H9 (cell line): Measurements from ENCODE around the gene B4GALT1. TPM values are rescaled to one million over a fixed set of nuclear protein-coding genes. Genes with fewer than 3 reads are reported as not detected.

Experiments used
- DNase-seq: peaks from one replicate; pipeline ENCODE4 v3.0.0-alpha.2; 2017
- H2AFZ ChIP-seq: one replicate; pipeline ENCODE4 v1.6.1; 2013; ENCODE audit warnings: mild to moderate bottlenecking, low read length, control low read depth, moderate library complexity
- H2AK5ac ChIP-seq: 2 replicates; pipeline ENCODE4 v1.6.1; 2013; ENCODE audit warnings: low read length, control low read depth, mixed read lengths; ENCODE audit not compliant: insufficient read length
- H2BK120ac ChIP-seq: one replicate; pipeline ENCODE4 v1.6.1; 2013; ENCODE audit warnings: low read depth, mild to moderate bottlenecking, low read length, control low read depth, inconsistent platforms; ENCODE audit not compliant: poor library complexity, severe bottlenecking
- H2BK12ac ChIP-seq: 2 replicates; pipeline ENCODE4 v1.6.1; 2013; ENCODE audit warnings: low read length, control low read depth, mixed read lengths, low read depth; ENCODE audit not compliant: insufficient read length
- H2BK15ac ChIP-seq: 2 replicates; pipeline ENCODE4 v1.6.1; 2013; ENCODE audit warnings: low read depth, low read length, control low read depth
- H2BK20ac ChIP-seq: one replicate; pipeline ENCODE4 v1.6.1; 2013; ENCODE audit warnings: low read depth, mild to moderate bottlenecking, low read length, control low read depth, inconsistent platforms; ENCODE audit not compliant: poor library complexity, severe bottlenecking
- H2BK5ac ChIP-seq: 2 replicates; pipeline ENCODE4 v1.6.1; 2013; ENCODE audit warnings: low read length, control low read depth, mixed read lengths; ENCODE audit not compliant: insufficient read length
- H3K14ac ChIP-seq: 2 replicates; pipeline ENCODE4 v1.6.1; 2013; ENCODE audit warnings: low read length, control low read depth; ENCODE audit not compliant: insufficient read depth
- H3K18ac ChIP-seq: 2 replicates; pipeline ENCODE4 v1.6.1; 2013; ENCODE audit warnings: low read depth, mild to moderate bottlenecking, mixed read lengths, low read length, control low read depth; ENCODE audit not compliant: insufficient read length
- H3K23ac ChIP-seq: 2 replicates; pipeline ENCODE4 v1.6.1; 2013; ENCODE audit warnings: low read length, control low read depth, mixed read lengths, low read depth; ENCODE audit not compliant: insufficient read length
- H3K23me2 ChIP-seq: 2 replicates; pipeline ENCODE4 v1.6.1; 2013; ENCODE audit warnings: low read depth, mild to moderate bottlenecking, mixed read lengths, low read length, control low read depth; ENCODE audit not compliant: insufficient read length, poor library complexity, severe bottlenecking
- H3K27ac ChIP-seq: 2 replicates; pipeline ENCODE4 v1.5.1; 2013; ENCODE audit warnings: low read length, control low read depth, mixed read lengths, low read depth; ENCODE audit not compliant: insufficient read length
- H3K27me3 ChIP-seq: 2 replicates; pipeline ENCODE4 v1.6.1; 2013; ENCODE audit warnings: low read length, control low read depth, inconsistent platforms; ENCODE audit not compliant: insufficient read depth
- H3K4ac ChIP-seq: 2 replicates; pipeline ENCODE4 v1.6.1; 2013; ENCODE audit warnings: low read depth, mild to moderate bottlenecking, control low read depth, inconsistent platforms, low read length, moderate library complexity
- H3K4me1 ChIP-seq: 2 replicates; pipeline ENCODE4 v1.6.1; 2013; ENCODE audit warnings: low read length, control low read depth, inconsistent platforms; ENCODE audit not compliant: insufficient read depth
- H3K4me2 ChIP-seq: 2 replicates; pipeline ENCODE4 v1.6.1; 2013; ENCODE audit warnings: low read length, control low read depth, mixed read lengths; ENCODE audit not compliant: insufficient read length, insufficient read depth
- H3K56ac ChIP-seq: 2 replicates; pipeline ENCODE4 v1.6.1; 2013; ENCODE audit warnings: low read depth, mild to moderate bottlenecking, mixed read lengths, low read length, control low read depth; ENCODE audit not compliant: insufficient read length
- H3K79me1 ChIP-seq: 2 replicates; pipeline ENCODE4 v1.6.1; 2013; ENCODE audit warnings: low read depth, mild to moderate bottlenecking, moderate library complexity, low read length, control low read depth, inconsistent platforms; ENCODE audit not compliant: insufficient read depth, poor library complexity, severe bottlenecking
- H3K79me2 ChIP-seq: 2 replicates; pipeline ENCODE4 v1.6.1; 2013; ENCODE audit warnings: low read length, control low read depth, inconsistent platforms; ENCODE audit not compliant: insufficient read depth
- H3K9ac ChIP-seq: 2 replicates; pipeline ENCODE4 v1.6.1; 2013; ENCODE audit warnings: low read length, control low read depth, mixed read lengths; ENCODE audit not compliant: insufficient read length; ENCODE audit errors: extremely low read depth
- H3K9me3 ChIP-seq: one replicate; pipeline ENCODE4 v1.6.1; 2013; ENCODE audit warnings: low read depth, low read length, inconsistent platforms; ENCODE audit not compliant: control insufficient read depth
- H3T11ph ChIP-seq: one replicate; pipeline ENCODE4 v1.6.1; 2013; ENCODE audit warnings: mild to moderate bottlenecking, low read length, control low read depth, inconsistent platforms
- H4K20me1 ChIP-seq: one replicate; pipeline ENCODE4 v1.6.1; 2013; ENCODE audit not compliant: control insufficient read depth, insufficient read length, insufficient read depth
- H4K5ac ChIP-seq: 2 replicates; pipeline ENCODE4 v1.6.1; 2013; ENCODE audit warnings: low read depth, mild to moderate bottlenecking, mixed read lengths, low read length, control low read depth; ENCODE audit not compliant: insufficient read length
- H4K8ac ChIP-seq: replicated peaks from 2 replicates; pipeline ENCODE4 v1.6.1; 2013; ENCODE audit warnings: low read length, control low read depth, mixed read lengths, low read depth; ENCODE audit not compliant: insufficient read length
- H4K91ac ChIP-seq: 2 replicates; pipeline ENCODE4 v1.6.1; 2013; ENCODE audit warnings: low read depth, mild to moderate bottlenecking, moderate library complexity, mixed read lengths, low read length, control low read depth; ENCODE audit not compliant: insufficient read length
- H3K27ac Mint-ChIP-seq, 3 experiments: 2 replicates in 2 of 3; 3 replicates in 1 of 3; pipeline ENCODE4 v1.8.0; 2020 to 2021; ENCODE audit warnings: mixed read lengths in 3 of 3, mild to moderate bottlenecking in 1 of 3, moderate library complexity in 1 of 3
- H3K27me3 Mint-ChIP-seq: 2 replicates; pipeline ENCODE4 v1.8.0; 2021; ENCODE audit warnings: low read depth, mild to moderate bottlenecking, moderate library complexity, mixed read lengths
- H3K36me3 Mint-ChIP-seq, 3 experiments: 2 replicates in 2 of 3; 3 replicates in 1 of 3; pipeline ENCODE4 v1.8.0; 2020 to 2021; ENCODE audit warnings: low read depth in 3 of 3, mixed read lengths in 3 of 3; ENCODE audit not compliant: insufficient read depth in 1 of 3
- H3K4me1 Mint-ChIP-seq, 2 experiments: 2 replicates each; pipeline ENCODE4 v1.8.0; 2020; ENCODE audit warnings: mixed read lengths in 2 of 2
- H3K4me3 Mint-ChIP-seq, 2 experiments: 2 replicates in 1 of 2; 3 replicates in 1 of 2; pipeline ENCODE4 v1.8.0; 2020 to 2021; ENCODE audit warnings: mild to moderate bottlenecking in 2 of 2, mixed read lengths in 2 of 2, moderate library complexity in 1 of 2
- H3K9me3 Mint-ChIP-seq, 2 experiments: 2 replicates in 1 of 2; 3 replicates in 1 of 2; pipeline ENCODE4 v1.8.0; 2020; ENCODE audit warnings: mild to moderate bottlenecking in 2 of 2, mixed read lengths in 2 of 2, moderate library complexity in 1 of 2
- WGBS: extraction: QIAGEN DNeasy Blood & Tissue Kit; methylation state at CpG from one replicate; pipeline ENCODE4 v1.1.7; 2013; ENCODE audit warnings: missing lambda C conversion rate, low lambda C conversion rate, mixed read lengths; ENCODE audit not compliant: insufficient read length; ENCODE audit errors: extremely low coverage; 5-methylcytosine and 5-hydroxymethylcytosine counted together
- total RNA-seq: library from RNA; stranded (reverse); gene quantifications from 2 replicates; pipeline ENCODE4 v1.2.1, GENCODE V29; 2021
- TF ChIP-seq, protein P1 (sequence below): fragments of 200-600 bp; sonication (generic); conservative IDR thresholded peaks from 3 replicates; pipeline ENCODE4 v1.8.0; 2021; ENCODE audit warnings: antibody characterized with exemption, mild to moderate bottlenecking

Gene B4GALT1
- total RNA-seq, 1 experiment from 2014 or later, result 15.3 TPM

DNA sequence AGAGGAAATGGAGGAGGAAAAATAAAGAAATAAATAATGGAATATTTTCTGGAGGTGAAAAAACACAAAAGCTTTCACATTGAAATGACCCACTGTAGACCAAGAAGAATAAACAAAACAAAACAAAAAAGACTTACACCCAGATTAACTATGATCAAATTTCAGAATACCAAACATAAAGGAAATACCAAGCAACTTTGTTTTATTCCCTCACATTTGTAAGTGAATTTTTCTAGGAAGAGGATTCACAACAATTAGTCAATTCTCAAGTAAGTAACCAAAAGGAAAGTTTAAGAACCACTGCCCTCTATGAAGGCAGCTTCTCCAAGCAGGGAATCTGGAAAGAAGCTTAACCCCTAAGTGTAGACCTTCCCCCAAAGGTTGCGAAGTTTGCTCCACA is 29.6 kb upstream of the B4GALT1 start:
- Histone ChIP-seq H3K18ac (no peak overlapping the region), H2BK12ac (no peak overlapping the region), H4K5ac (no peak overlapping the region), H3K27me3 (no peaks in the 10 kb centered on the region), H3K27ac (no peak overlapping the region), H2BK120ac (no peak overlapping the region), H2BK15ac (no peak overlapping the region), H2BK20ac (no peak overlapping the region), H3K79me2 (no peaks in the 10 kb centered on the region), H4K8ac (no peak overlapping the region), H2BK5ac (no peak overlapping the region), H3K23ac (no peak overlapping the region), H3K9me3 (no peaks in the 10 kb centered on the region), H3K56ac (no peak overlapping the region), H2AK5ac (no peak overlapping the region), H3T11ph (no peak overlapping the region), H3K4me2 (no peak overlapping the region), H3K4ac (no peak overlapping the region), H3K23me2 (no peaks in the 10 kb centered on the region), H3K79me1 (no peaks in the 10 kb centered on the region), H4K20me1 (no peaks in the 10 kb centered on the region), H3K4me1 (no peaks in the 10 kb centered on the region), H3K9ac (no peak overlapping the region), H3K14ac (no peak overlapping the region), H2AFZ (no peak overlapping the region), H4K91ac (no peak overlapping the region)
- TF ChIP-seq, protein P1, sequence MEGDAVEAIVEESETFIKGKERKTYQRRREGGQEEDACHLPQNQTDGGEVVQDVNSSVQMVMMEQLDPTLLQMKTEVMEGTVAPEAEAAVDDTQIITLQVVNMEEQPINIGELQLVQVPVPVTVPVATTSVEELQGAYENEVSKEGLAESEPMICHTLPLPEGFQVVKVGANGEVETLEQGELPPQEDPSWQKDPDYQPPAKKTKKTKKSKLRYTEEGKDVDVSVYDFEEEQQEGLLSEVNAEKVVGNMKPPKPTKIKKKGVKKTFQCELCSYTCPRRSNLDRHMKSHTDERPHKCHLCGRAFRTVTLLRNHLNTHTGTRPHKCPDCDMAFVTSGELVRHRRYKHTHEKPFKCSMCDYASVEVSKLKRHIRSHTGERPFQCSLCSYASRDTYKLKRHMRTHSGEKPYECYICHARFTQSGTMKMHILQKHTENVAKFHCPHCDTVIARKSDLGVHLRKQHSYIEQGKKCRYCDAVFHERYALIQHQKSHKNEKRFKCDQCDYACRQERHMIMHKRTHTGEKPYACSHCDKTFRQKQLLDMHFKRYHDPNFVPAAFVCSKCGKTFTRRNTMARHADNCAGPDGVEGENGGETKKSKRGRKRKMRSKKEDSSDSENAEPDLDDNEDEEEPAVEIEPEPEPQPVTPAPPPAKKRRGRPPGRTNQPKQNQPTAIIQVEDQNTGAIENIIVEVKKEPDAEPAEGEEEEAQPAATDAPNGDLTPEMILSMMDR, result no peak
- H3K27me3 Mint-ChIP-seq, result peaks cover 2% of the 10 kb centered on the region
- DNase-seq, result no peak
- WGBS, result no CpG with 5 or more reads among the region's 1 CpG
- no peaks in the 10 kb centered on the region for H3K36me3 Mint-ChIP-seq
- no peak overlapping the region for H3K4me3 Mint-ChIP-seq
- H3K4me1 Mint-ChIP-seq, result peaks cover 3 to 4% of the 10 kb centered on the region in 2 experiments; a peak in 1 of 4 replicates
- H3K27ac Mint-ChIP-seq, result no peak overlapping the region
- H3K9me3 Mint-ChIP-seq, result no peaks in the 10 kb centered on the region
